Kidney (tissue), 14 donors: ENCODE results near the gene HOXD1. TPM values are rescaled to one million over a fixed set of nuclear protein-coding genes. Genes with fewer than 3 reads are reported as not detected.

ENCODE experiments used
- DNase-seq, 5 donors: peaks; one replicate each; pipeline ENCODE4 v3.0.0-alpha.2; 2013 to 2020
- FAIRE-seq: peaks from 2 replicates; lab custom pipeline; 2012; peaks lifted over from hg19 to GRCh38; lab: Jason Lieb, UNC
- H3K27ac ChIP-seq, 2 donors: one replicate each; pipeline ENCODE4 v1.7.0; 2013; ENCODE audit warnings: low read depth in 2 of 2, low read length in 2 of 2, inconsistent platforms in 1 of 2
- H3K27me3 ChIP-seq: one replicate; pipeline ENCODE4 v1.7.1; 2013; ENCODE audit warnings: low read length, inconsistent platforms; ENCODE audit not compliant: control insufficient read depth, insufficient read depth
- H3K36me3 ChIP-seq, 3 donors: one replicate each; pipeline versions ENCODE4 v1.7.0 to v1.7.1; 2013; ENCODE audit warnings: low read length in 3 of 3, control low read depth in 1 of 3, inconsistent platforms in 1 of 3; ENCODE audit not compliant: insufficient read depth in 3 of 3, control insufficient read depth in 2 of 3
- H3K4me1 ChIP-seq, 3 donors: one replicate each; pipeline versions ENCODE4 v1.7.0 to v1.7.1; 2013; ENCODE audit warnings: low read length in 3 of 3, inconsistent platforms in 1 of 3, low read depth in 1 of 3; ENCODE audit not compliant: control insufficient read depth in 2 of 3, insufficient read depth in 2 of 3
- H3K4me3 ChIP-seq, 3 donors: one replicate each; pipeline versions ENCODE4 v1.7.0 to v1.8.1; 2013; ENCODE audit warnings: low read length in 3 of 3, control low read depth in 1 of 3, inconsistent platforms in 1 of 3
- H3K9ac ChIP-seq, 3 donors: one replicate each; pipeline versions ENCODE4 v1.7.0 to v1.7.1; 2013; ENCODE audit warnings: low read length in 3 of 3, control low read depth in 1 of 3, inconsistent platforms in 1 of 3
- H3K9me3 ChIP-seq, 3 donors: one replicate each; pipeline versions ENCODE4 v1.7.0 to v1.7.1; 2013; ENCODE audit warnings: low read length in 3 of 3, control low read depth in 1 of 3, inconsistent platforms in 1 of 3; ENCODE audit not compliant: control insufficient read depth in 2 of 3, insufficient read depth in 1 of 3
- intact Hi-C: fragments of 100-400 bp; cut with DNase I; formaldehyde crosslinking; loops from one replicate; pipeline ENCODE4 v1.11.1; 2022
- polyA plus RNA-seq: library from polyadenylated mRNA; stranded (reverse); fragments of 350-450 nt; fragmentation: Illumina TruSeq; extraction: RNeasy Lipid Tissue Mini Kit (QIAGEN cat#74804); gene quantifications from one replicate; pipeline ENCODE4 v1.2.3, GENCODE V29; 2014; ENCODE audit warnings: low read depth, low replicate concordance; ENCODE audit not compliant: insufficient read depth
- total RNA-seq: library from RNA; stranded (reverse); fragmentation: NEBNext Ultra II Directional; extraction: Animal tissue kit (Norgen Biotek cat#: 25700); gene quantifications from one replicate; pipeline ENCODE4 v1.2.1, GENCODE V29; 2021
- TF ChIP-seq, protein P1 (sequence below): IDR thresholded peaks from 3 replicates; pipeline ENCODE4 v1.5.1; 2012; ENCODE audit warnings: mild to moderate bottlenecking, moderate library complexity, borderline replicate concordance; ENCODE audit not compliant: insufficient read depth; ENCODE audit errors: extremely low read depth
- donor health status: control.
- donor health status: control.
- donor health status: control.
- donor health status: control.
- donor health status: control.
- donor health status: DM: yes; HTN: yes; CAD: no.
- donor health status: Normal renal cell carcinoma (clear cell type).

HOXD1 gene
- total and polyA plus RNA-seq, 2 donors from 2014 or later, result 4.3 to 11.3 TPM

DNA sequence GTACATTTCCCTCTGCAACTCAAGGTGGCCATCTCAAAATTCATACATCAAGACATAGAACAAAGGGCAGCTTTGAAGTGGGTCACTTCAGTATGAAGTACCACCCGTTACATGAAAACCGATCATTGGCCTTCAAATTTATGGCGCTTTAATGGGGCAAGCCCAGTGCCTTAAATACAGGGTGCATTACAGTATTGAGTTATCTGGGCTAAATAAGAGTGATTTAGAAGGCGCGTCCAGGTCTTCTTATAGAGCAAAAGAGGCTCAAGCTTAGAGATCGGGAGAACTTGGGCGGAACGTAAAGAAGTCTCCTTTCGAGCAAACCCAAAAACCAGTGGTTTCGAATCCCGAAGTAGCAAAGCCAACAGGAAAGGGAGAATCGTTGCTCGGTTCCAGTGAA lies 24.3 kb upstream of the HOXD1 start:
- Histone ChIP-seq H3K9ac (peak overlapping the region in 1 of 3 donors; percentile 70), H3K27ac (peak overlapping the region; percentile 90 to 95), H3K27me3 (no peaks in the 10 kb centered on the region), H3K9me3 (no peaks in the 10 kb centered on the region), H3K36me3 (no peaks in the 10 kb centered on the region), H3K4me3 (peak overlapping the region in 2 of 3 donors; percentile 31 to 65), H3K4me1 (peaks cover 4 to 8% (median 4%) of the 10 kb centered on the region in 3 donors)
- intact Hi-C loops, result no loop called here
- DNase-seq (peak in 1 of 5 donors; percentile 54), FAIRE-seq (no peak)
- TF ChIP-seq, protein P1, sequence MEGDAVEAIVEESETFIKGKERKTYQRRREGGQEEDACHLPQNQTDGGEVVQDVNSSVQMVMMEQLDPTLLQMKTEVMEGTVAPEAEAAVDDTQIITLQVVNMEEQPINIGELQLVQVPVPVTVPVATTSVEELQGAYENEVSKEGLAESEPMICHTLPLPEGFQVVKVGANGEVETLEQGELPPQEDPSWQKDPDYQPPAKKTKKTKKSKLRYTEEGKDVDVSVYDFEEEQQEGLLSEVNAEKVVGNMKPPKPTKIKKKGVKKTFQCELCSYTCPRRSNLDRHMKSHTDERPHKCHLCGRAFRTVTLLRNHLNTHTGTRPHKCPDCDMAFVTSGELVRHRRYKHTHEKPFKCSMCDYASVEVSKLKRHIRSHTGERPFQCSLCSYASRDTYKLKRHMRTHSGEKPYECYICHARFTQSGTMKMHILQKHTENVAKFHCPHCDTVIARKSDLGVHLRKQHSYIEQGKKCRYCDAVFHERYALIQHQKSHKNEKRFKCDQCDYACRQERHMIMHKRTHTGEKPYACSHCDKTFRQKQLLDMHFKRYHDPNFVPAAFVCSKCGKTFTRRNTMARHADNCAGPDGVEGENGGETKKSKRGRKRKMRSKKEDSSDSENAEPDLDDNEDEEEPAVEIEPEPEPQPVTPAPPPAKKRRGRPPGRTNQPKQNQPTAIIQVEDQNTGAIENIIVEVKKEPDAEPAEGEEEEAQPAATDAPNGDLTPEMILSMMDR, result no peak

- DNase-seq, result peak; percentile 74 to 94 (median 92)
- intact Hi-C loops, result no loop called here
- Histone ChIP-seq H3K9ac (peak overlapping the region in 2 of 3 donors; percentile 1 to 70), H3K27ac (peak overlapping the region; percentile 90 to 95), H3K4me3 (peak overlapping the region; percentile 31 to 65 (median 48)), H3K4me1 (peaks cover 4 to 10% (median 8%) of the 10 kb centered on the region in 3 donors), H3K27me3 (no peaks in the 10 kb centered on the region), H3K9me3 (no peaks in the 10 kb centered on the region), H3K36me3 (no peaks in the 10 kb centered on the region)
- TF ChIP-seq, protein P1, result no peak
- no peak for FAIRE-seq
Observed at GRCh38 chr2:176164611-176165369, 23.7 kb upstream of the HOXD1 start.

DNA sequence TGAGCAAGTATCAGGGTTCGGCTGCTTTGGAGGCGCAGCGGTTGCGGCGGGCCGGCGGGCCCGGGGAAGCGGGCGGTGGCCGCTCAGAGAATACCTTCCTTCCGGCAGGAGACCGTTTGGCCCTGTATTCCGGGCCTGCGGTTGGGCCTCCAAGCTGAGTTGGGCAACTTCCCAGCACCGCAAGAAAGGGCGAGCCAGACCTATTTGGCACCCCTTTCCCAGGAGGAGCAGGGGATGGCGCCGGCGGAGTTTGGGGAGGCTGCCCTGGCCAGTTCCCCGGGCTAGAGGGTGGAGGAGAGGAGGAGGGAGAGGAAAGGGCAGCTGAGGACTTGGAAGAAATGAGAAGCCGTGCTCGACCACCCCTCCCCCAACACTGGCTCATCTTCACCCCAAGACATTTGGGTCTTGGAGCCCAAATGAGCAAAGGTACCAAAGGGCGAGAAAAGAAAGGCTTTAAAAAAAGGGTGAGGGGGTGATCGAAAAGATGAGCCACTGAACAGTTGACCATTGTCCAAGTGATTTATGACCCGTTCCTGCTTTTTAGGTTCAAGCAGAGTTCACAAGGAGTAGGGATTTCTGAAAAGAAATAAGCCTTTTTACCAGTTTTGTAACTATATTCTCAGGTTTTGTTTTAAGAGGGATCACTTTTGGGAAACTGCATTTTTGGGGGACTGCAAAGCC lies 23.0 kb upstream of the HOXD1 start:
- intact Hi-C loops, result no loop called here
- DNase-seq (peak in 4 of 5 donors; percentile 63 to 85 (median 80)), FAIRE-seq (no peak)
- Histone ChIP-seq H3K4me1 (peaks cover 4 to 14% (median 7%) of the 10 kb centered on the region in 3 donors), H3K9me3 (no peaks in the 10 kb centered on the region), H3K4me3 (peak overlapping the region in 2 of 3 donors; percentile 48 to 65), H3K9ac (peak overlapping the region; percentile 1 to 70 (median 26)), H3K27ac (peak overlapping the region; percentile 90 to 95), H3K27me3 (no peaks in the 10 kb centered on the region), H3K36me3 (no peaks in the 10 kb centered on the region)
- TF ChIP-seq, protein P1, result no peak
